ENCODE results near the gene FOXD2.

The FOXD2 gene

DNA sequence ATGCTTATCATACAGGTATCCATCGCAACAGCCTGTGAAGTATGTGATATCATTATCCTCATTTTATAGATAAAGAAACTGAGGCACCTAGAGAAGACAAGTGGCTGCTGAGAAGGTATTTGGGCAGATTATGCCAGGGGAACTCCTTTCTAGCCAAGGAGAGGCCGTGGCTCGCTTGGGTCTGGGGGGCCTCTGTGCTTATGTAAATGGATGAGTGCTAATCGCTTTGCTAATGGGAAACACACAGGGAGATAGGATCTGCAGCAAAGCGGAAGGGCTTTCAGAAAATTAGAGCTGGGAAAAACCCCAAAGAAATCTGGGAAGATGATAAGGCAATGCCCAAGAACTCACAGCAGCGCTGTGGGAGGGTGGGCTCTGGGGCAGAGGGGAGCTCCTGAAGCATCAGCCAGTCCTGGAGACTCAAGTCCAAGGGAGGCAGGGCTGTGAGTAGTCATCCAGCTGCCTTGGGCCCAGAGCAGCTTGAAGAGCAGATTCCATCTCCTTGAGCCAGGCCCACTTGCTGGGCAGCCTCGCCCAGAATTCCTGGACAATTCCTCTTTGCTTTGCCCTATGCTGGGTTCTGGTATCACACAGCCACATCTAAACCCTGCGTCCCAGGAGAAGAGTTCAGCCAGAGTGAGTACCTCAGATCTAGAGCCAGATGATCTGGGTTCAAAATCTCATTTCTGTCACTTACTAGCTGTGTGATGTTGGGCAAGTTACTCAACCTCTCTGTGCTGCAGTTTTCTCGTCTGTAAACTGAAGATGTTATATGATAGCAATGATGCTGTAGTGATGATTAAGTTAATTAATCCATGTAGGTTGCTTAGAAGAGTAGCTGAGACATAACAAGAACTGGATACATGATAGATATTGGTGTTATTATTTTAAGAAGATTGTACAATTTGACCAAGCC, 36.7 kb downstream of the FOXD2 start:
- no peak overlapping the region for H3K27ac ChIP-seq (ENCODE audit: low read depth, low read length)
- H3K9ac ChIP-seq (ENCODE audit: low read length): no peak overlapping the region
- no peak overlapping the region for H3K4me3 ChIP-seq (ENCODE audit: low read depth, low read length)
- no peaks in the 10 kb centered on the region for H3K36me3 ChIP-seq (ENCODE audit: control insufficient read depth, insufficient read depth, low read length)
- peaks cover 54% of the 10 kb centered on the region for H3K27me3 ChIP-seq (ENCODE audit: control insufficient read depth, insufficient read depth, low read length)
- peaks cover 15% of the 10 kb centered on the region for H3K4me1 ChIP-seq (ENCODE audit: control insufficient read depth, insufficient read depth, low read length)
- no peaks in the 10 kb centered on the region for H3K9me3 ChIP-seq (ENCODE audit: control insufficient read depth, insufficient read depth, low read depth, low read length)

DNA sequence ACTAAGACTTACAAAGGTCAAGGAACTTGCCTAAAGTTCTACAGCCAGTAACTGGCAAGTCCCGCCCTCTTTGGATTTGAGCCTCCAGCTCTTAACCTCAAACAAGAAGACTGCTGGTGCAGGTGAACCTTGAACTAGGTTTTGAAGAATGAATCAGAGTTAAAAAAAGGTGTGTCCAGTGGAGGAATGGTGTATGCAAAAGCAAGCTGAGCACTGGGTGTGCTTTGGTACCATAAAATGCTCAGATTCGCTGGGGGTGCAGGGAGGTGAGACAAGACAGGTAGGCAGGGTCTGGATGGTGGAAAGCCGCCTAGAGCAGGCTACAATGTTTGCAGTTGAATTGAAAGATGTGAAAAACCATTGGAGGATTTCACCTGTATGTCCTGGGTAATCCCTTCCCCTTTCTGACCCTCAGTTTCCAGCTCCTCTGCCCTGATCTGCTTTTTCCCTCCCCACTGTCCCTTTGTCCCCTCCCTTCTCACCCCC, 39.8 kb downstream of the FOXD2 start:
- peaks cover 15% of the 10 kb centered on the region for H3K4me1 ChIP-seq (ENCODE audit: control insufficient read depth, insufficient read depth, low read length)
- H3K9ac ChIP-seq (ENCODE audit: low read length): no peak overlapping the region
- H3K27me3 ChIP-seq (ENCODE audit: control insufficient read depth, insufficient read depth, low read length): peaks cover 54% of the 10 kb centered on the region
- no peak overlapping the region for H3K4me3 ChIP-seq (ENCODE audit: low read depth, low read length)
- no peaks in the 10 kb centered on the region for H3K36me3 ChIP-seq (ENCODE audit: control insufficient read depth, insufficient read depth, low read length)
- H3K9me3 ChIP-seq (ENCODE audit: control insufficient read depth, insufficient read depth, low read depth, low read length): no peaks in the 10 kb centered on the region
- no peak overlapping the region for H3K27ac ChIP-seq (ENCODE audit: low read depth, low read length)

DNA sequence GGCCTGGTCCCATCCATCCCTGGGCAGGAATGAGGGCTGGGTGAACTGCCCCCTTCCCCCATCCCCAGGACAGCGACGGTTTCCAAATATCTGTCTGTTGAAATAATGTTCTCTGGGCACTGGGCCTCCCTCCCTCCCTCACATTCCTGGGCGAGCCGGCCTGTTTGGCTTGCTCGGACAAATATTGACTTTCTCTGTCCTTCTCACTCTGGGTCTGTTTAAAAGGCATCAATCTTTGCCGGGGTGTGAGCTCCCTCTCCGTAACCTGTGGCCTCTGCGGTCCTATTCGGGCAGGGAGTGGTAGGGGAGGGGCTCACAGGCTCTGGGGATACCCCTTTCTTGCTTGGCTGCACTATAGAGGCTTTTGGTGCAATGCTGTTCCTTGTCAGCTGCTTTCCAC, 40.2 kb downstream of the FOXD2 start:
- Histone ChIP-seq H3K36me3 (ENCODE audit: control insufficient read depth, insufficient read depth, low read length) (no peaks in the 10 kb centered on the region), H3K4me1 (ENCODE audit: control insufficient read depth, insufficient read depth, low read length) (peaks cover 15% of the 10 kb centered on the region), H3K9me3 (ENCODE audit: control insufficient read depth, insufficient read depth, low read depth, low read length) (no peaks in the 10 kb centered on the region), H3K9ac (ENCODE audit: low read length) (no peak overlapping the region), H3K27ac (ENCODE audit: low read depth, low read length) (no peak overlapping the region), H3K27me3 (ENCODE audit: control insufficient read depth, insufficient read depth, low read length) (peaks cover 52% of the 10 kb centered on the region), H3K4me3 (ENCODE audit: low read depth, low read length) (no peak overlapping the region)

DNA sequence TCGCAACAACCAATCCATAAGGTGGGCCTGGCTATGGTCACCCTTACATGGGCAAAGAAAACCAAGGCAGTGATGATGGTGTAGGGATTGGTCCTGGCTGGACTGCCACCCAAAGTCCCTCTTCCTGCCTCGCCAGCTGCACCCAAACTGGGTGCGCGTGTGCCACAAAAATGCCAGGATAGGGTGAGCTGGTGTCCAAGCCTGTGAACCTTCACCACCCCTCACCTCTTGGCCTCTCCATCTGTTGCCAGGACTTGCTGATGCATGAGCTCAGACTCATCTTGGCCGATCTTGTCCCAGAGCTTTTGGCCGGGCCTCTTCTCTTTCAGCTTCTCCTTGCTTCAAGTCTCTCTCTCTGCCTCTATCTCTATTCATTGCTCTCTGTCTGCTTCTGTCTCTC, 41.8 kb downstream of the FOXD2 start:
- no peaks in the 10 kb centered on the region for H3K9me3 ChIP-seq (ENCODE audit: control insufficient read depth, insufficient read depth, low read depth, low read length)
- H3K4me3 ChIP-seq (ENCODE audit: low read depth, low read length): no peak overlapping the region
- peaks cover 50% of the 10 kb centered on the region for H3K27me3 ChIP-seq (ENCODE audit: control insufficient read depth, insufficient read depth, low read length)
- no peaks in the 10 kb centered on the region for H3K36me3 ChIP-seq (ENCODE audit: control insufficient read depth, insufficient read depth, low read length)
- no peak overlapping the region for H3K9ac ChIP-seq (ENCODE audit: low read length)
- peaks cover 7% of the 10 kb centered on the region for H3K4me1 ChIP-seq (ENCODE audit: control insufficient read depth, insufficient read depth, low read length)
- no peak overlapping the region for H3K27ac ChIP-seq (ENCODE audit: low read depth, low read length)

DNA sequence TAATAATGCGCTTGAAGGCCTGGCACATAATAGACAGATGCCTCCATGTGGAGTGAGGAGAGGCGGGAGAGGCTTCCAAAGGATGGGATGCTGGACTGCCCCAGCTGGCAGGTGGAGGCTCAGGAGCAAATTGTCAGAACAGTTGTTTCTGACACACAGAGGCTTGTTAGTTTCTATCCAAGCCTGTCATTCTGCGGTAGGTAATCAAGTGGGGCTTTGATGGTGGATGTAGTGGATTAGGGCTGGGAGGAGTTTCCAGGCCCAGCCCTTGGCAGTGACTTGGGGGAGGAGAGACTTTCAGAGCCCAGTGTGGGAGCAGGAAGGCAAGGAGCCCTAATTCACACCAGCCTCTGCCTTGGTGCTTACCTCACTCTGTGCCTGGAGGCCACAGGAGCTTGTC, 44.1 kb downstream of the FOXD2 start:
- H3K36me3 ChIP-seq (ENCODE audit: control insufficient read depth, insufficient read depth, low read length): no peaks in the 10 kb centered on the region
- H3K4me1 ChIP-seq (ENCODE audit: control insufficient read depth, insufficient read depth, low read length): peaks cover 6% of the 10 kb centered on the region; the same call in 1 of the 2 replicates
- H3K9me3 ChIP-seq (ENCODE audit: control insufficient read depth, insufficient read depth, low read depth, low read length): no peaks in the 10 kb centered on the region
- no peak overlapping the region for H3K9ac ChIP-seq (ENCODE audit: low read length)
- no peak overlapping the region for H3K4me3 ChIP-seq (ENCODE audit: low read depth, low read length)
- peaks cover 43% of the 10 kb centered on the region for H3K27me3 ChIP-seq (ENCODE audit: control insufficient read depth, insufficient read depth, low read length)
- no peak overlapping the region for H3K27ac ChIP-seq (ENCODE audit: low read depth, low read length)

DNA sequence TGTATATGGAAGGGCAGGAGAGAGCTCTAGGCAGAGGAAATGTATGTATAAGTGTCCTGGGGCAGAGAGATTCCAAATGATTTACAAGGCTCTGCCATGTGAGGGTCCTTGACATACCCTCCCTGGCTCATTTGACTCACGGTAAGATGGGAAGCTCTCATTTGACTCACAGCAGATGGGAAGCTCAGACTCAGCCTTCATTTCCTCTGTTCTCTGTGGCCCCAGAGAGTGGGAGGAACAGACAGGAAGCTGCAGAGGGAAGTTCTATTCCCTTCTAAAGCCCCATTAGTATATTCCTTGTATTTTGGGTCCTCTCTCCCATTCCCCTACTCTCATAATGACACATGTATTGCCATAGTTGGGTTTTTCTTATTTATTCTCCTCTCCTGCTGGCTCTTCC, 44.9 kb downstream of the FOXD2 start:
- Histone ChIP-seq H3K4me3 (ENCODE audit: low read depth, low read length) (no peak overlapping the region), H3K4me1 (ENCODE audit: control insufficient read depth, insufficient read depth, low read length) (peaks cover 4% of the 10 kb centered on the region; the same call in 1 of the 2 replicates), H3K9ac (ENCODE audit: low read length) (no peak overlapping the region), H3K9me3 (ENCODE audit: control insufficient read depth, insufficient read depth, low read depth, low read length) (no peaks in the 10 kb centered on the region), H3K27me3 (ENCODE audit: control insufficient read depth, insufficient read depth, low read length) (peaks cover 46% of the 10 kb centered on the region), H3K36me3 (ENCODE audit: control insufficient read depth, insufficient read depth, low read length) (no peaks in the 10 kb centered on the region), H3K27ac (ENCODE audit: low read depth, low read length) (no peak overlapping the region)

DNA sequence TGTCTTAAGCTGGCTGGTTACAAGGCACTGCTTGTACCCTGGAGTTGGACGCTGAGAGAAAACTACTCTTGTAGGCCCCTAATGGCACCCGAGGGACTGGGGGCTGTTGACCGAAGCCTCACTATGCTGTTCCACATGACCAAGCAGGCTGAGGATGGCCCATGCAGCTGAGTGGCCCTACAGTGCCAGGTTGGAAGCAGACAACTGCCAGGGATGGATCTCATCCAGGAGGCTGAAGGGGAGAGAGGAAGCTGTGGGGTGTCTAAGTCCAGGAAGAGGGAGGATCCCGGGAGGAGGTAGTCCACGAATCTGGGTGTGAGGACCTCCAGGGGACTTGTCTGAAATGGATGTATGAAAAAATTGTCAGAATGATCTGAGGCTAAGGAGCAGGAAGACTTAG, 45.8 kb downstream of the FOXD2 start:
- H3K9ac ChIP-seq (ENCODE audit: low read length): no peak overlapping the region
- H3K9me3 ChIP-seq (ENCODE audit: control insufficient read depth, insufficient read depth, low read depth, low read length): no peaks in the 10 kb centered on the region
- no peaks in the 10 kb centered on the region for H3K4me1 ChIP-seq (ENCODE audit: control insufficient read depth, insufficient read depth, low read length)
- no peaks in the 10 kb centered on the region for H3K36me3 ChIP-seq (ENCODE audit: control insufficient read depth, insufficient read depth, low read length)
- H3K27me3 ChIP-seq (ENCODE audit: control insufficient read depth, insufficient read depth, low read length): peaks cover 50% of the 10 kb centered on the region
- no peak overlapping the region for H3K4me3 ChIP-seq (ENCODE audit: low read depth, low read length)
- H3K27ac ChIP-seq (ENCODE audit: low read depth, low read length): no peak overlapping the region

DNA sequence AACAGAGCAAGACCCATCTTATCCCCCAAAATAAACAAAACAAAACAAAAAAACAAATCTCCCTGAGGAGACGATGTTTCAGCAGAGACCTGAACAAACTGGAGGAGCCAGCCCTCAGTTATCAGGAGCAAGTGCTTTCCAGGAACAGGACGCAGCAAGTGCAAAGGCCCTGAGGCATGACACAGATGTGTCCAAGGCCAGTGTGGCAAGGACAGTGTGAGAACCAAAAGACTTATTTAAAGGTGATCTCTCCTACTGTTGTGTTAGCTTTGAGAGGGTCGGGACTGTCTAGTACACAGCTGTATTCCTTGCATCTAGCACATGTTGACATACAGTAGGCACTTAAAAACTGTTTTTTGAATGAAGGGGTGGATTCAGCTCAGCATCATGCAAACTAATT, 48.0 kb downstream of the FOXD2 start:
- no peak overlapping the region for H3K9ac ChIP-seq (ENCODE audit: low read length)
- H3K4me1 ChIP-seq (ENCODE audit: control insufficient read depth, insufficient read depth, low read length): no peaks in the 10 kb centered on the region
- H3K27ac ChIP-seq (ENCODE audit: low read depth, low read length): no peak overlapping the region
- peaks cover 55% of the 10 kb centered on the region for H3K27me3 ChIP-seq (ENCODE audit: control insufficient read depth, insufficient read depth, low read length)
- H3K9me3 ChIP-seq (ENCODE audit: control insufficient read depth, insufficient read depth, low read depth, low read length): no peaks in the 10 kb centered on the region
- no peaks in the 10 kb centered on the region for H3K36me3 ChIP-seq (ENCODE audit: control insufficient read depth, insufficient read depth, low read length)
- H3K4me3 ChIP-seq (ENCODE audit: low read depth, low read length): no peak overlapping the region

DNA sequence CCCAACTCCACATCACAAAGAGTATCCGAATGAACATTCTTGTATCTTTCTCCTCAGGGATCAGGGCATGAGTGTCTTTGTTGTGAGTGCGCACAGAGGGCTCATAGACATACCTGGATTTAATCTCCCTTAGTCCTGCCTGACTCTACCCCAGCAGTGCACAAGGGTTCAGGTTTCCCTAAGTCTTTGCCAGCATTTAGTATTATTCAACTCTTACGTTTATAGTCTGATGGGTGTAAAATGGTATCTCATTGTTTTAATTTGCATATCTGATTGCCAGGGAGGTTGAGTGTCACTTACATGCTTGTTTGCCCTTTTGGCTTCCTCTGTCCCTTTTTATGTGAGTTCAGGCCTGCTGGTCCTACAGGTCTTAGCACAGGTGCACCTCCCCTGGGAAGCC, 49.5 kb downstream of the FOXD2 start:
- no peak overlapping the region for H3K27ac ChIP-seq (ENCODE audit: low read depth, low read length)
- peaks cover 63% of the 10 kb centered on the region for H3K27me3 ChIP-seq (ENCODE audit: control insufficient read depth, insufficient read depth, low read length)
- no peak overlapping the region for H3K4me3 ChIP-seq (ENCODE audit: low read depth, low read length)
- H3K9me3 ChIP-seq (ENCODE audit: control insufficient read depth, insufficient read depth, low read depth, low read length): no peaks in the 10 kb centered on the region
- H3K9ac ChIP-seq (ENCODE audit: low read length): no peak overlapping the region
- no peaks in the 10 kb centered on the region for H3K36me3 ChIP-seq (ENCODE audit: control insufficient read depth, insufficient read depth, low read length)
- H3K4me1 ChIP-seq (ENCODE audit: control insufficient read depth, insufficient read depth, low read length): no peaks in the 10 kb centered on the region

DNA sequence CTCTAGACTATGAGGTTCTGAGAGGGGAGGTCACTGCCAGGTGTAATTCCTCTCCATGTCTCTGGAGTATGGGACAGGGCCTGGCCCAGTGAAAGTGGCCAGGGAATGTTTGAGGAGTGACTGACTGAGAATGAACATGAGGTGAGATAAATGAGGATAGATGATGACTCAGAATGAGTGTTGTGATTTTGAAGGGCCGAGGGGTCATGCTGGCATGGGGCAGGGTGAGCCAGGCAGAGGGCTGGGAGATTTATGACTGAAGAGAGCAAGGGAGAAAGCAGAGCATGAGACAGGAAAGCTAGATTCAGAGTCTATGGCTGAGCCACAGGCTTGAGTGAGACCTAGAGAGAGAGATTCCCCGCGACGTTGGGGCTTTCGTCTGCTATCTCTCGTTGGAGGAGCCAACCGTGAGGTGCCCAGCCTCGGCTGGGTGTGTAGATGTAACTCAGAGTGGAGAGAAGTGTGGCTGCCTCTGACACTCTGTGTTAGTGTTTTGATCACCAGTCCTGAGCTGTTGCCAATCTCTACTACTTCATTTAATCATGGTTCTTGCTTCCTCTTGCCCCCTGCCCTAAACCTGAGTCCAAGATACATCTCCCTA, 50.1 kb downstream of the FOXD2 start:
- Histone ChIP-seq H3K4me1 (ENCODE audit: control insufficient read depth, insufficient read depth, low read length) (no peaks in the 10 kb centered on the region), H3K9me3 (ENCODE audit: control insufficient read depth, insufficient read depth, low read depth, low read length) (no peaks in the 10 kb centered on the region), H3K36me3 (ENCODE audit: control insufficient read depth, insufficient read depth, low read length) (no peaks in the 10 kb centered on the region), H3K27me3 (ENCODE audit: control insufficient read depth, insufficient read depth, low read length) (peaks cover 62% of the 10 kb centered on the region), H3K27ac (ENCODE audit: low read depth, low read length) (no peak overlapping the region), H3K9ac (ENCODE audit: low read length) (no peak overlapping the region), H3K4me3 (ENCODE audit: low read depth, low read length) (no peak overlapping the region)
